Caki2 (cell line): Measurements from ENCODE around the gene PYGM. TPM values are rescaled to one million over a fixed set of nuclear protein-coding genes. Genes with fewer than 3 reads are reported as not detected.

Source experiments
- DNase-seq: peaks from one replicate; pipeline ENCODE4 v3.0.0-alpha.2; 2015; ENCODE audit warnings: low read depth
- in situ Hi-C: cut with HindIII; loops from 2 replicates; pipeline ENCODE4 v1.10.0; 2016; ENCODE audit warnings: low sequenced_read_pairs, low pct_unique_long_range_greater_than_20kb, mixed read lengths
- total RNA-seq: library from RNA; depleted of rRNA; stranded (reverse); fragments of >200 nt; shearing (Covaris generic); gene quantifications from 2 replicates; pipeline ENCODE4 v1.2.3, GENCODE V29; 2014; ENCODE audit warnings: low replicate concordance

The PYGM gene
- total RNA-seq, 1 experiment from 2014 or later, result not detected

- DNase-seq, result no peak
- in situ Hi-C loops, result no loop called here
Observed at GRCh38 chr11:64774144-64774543, 14.4 kb upstream of the PYGM start.

GRCh38 chr11:64772303-64773018 lies 12.7 kb upstream of the PYGM start:
- in situ Hi-C loops, result no loop called here

GRCh38 chr11:64771861-64772260 lies 12.1 kb upstream of the PYGM start:
- in situ Hi-C loops, result no loop called here
- no peak for DNase-seq

More at GRCh38 chr11:64772303-64773018, 12.7 kb upstream of the PYGM start:
- DNase-seq, result no peak

GRCh38 chr11:64770120-64770519 lies 10.3 kb upstream of the PYGM start:
- in situ Hi-C loops, result no loop called here
- DNase-seq, result no peak

GRCh38 chr11:64769283-64769682 lies 9.5 kb upstream of the PYGM start:
- in situ Hi-C loops, result no loop called here
- no peak for DNase-seq

- DNase-seq, result no peak
- in situ Hi-C loops, result no loop called here
Observed at GRCh38 chr11:64768300-64768694, 8.5 kb upstream of the PYGM start.

GRCh38 chr11:64767344-64768299 lies 7.8 kb upstream of the PYGM start:
- no peak for DNase-seq
- in situ Hi-C loops, result no loop called here

- in situ Hi-C loops, result no loop called here
- DNase-seq, result no peak
Observed at GRCh38 chr11:64766881-64767280, 7.1 kb upstream of the PYGM start.

GRCh38 chr11:64765851-64766665 lies 6.3 kb upstream of the PYGM start:
- no peak for DNase-seq
- in situ Hi-C loops, result no loop called here

GRCh38 chr11:64765291-64765850 lies 5.6 kb upstream of the PYGM start:
- no peak for DNase-seq
- in situ Hi-C loops, result no loop called here

GRCh38 chr11:64764753-64765152 lies 5.0 kb upstream of the PYGM start:
- no peak for DNase-seq
- in situ Hi-C loops, result no loop called here

- in situ Hi-C loops, result no loop called here
- DNase-seq, result no peak
Observed at GRCh38 chr11:64764040-64764611, 4.4 kb upstream of the PYGM start.

GRCh38 chr11:64763526-64764039 lies 3.8 kb upstream of the PYGM start:
- DNase-seq, result no peak
- in situ Hi-C loops, result no loop called here

GRCh38 chr11:64762674-64763525 lies 3.1 kb upstream of the PYGM start:
- DNase-seq, result peak; percentile 83
- in situ Hi-C loops, result no loop called here

GRCh38 chr11:64762277-64762673 lies 2.5 kb upstream of the PYGM start:
- no peak for DNase-seq
- in situ Hi-C loops, result no loop called here

- in situ Hi-C loops, result no loop called here
- DNase-seq, result no peak
Observed at GRCh38 chr11:64760759-64761420, 1.1 kb upstream of the PYGM start.
